Middle frontal gyrus (tissue), 1 donor: ENCODE results near the gene MT2A.

Experiments
- DNase-seq: peaks from one replicate; pipeline ENCODE4 v3.0.0-alpha.2; 2015; ENCODE audit warnings: low spot score; ENCODE audit errors: extremely low spot score

MT2A gene

GRCh38 chr16:56637814-56638750 lies 29.7 kb downstream of the MT2A start, which contains the start of gene MT1A:
MT1A (plus strand) TSS chr16:56638666; CDS start chr16:56638739, 73 bp downstream.
- DNase-seq: no peak

- no peak for DNase-seq
These were observed 30.7 kb downstream of the MT2A start for GRCh38 chr16:56639045-56639444.

GRCh38 chr16:56640076-56640475 lies 31.7 kb downstream of the MT2A start:
- DNase-seq: no peak

GRCh38 chr16:56641166-56641565 lies 32.8 kb downstream of the MT2A start:
- DNase-seq: no peak

- DNase-seq: no peak
These were observed 34.8 kb downstream of the MT2A start for GRCh38 chr16:56643080-56643778.

- no peak for DNase-seq
These were observed 35.4 kb downstream of the MT2A start for GRCh38 chr16:56643833-56644232.

- DNase-seq: no peak
These were observed 36.9 kb downstream of the MT2A start for GRCh38 chr16:56645311-56645710.

- DNase-seq: no peak
These were observed 37.5 kb downstream of the MT2A start for GRCh38 chr16:56645838-56646237.

GRCh38 chr16:56647641-56648431 lies 39.5 kb downstream of the MT2A start:
- no peak for DNase-seq

GRCh38 chr16:56649271-56649670 lies 40.9 kb downstream of the MT2A start:
- no peak for DNase-seq

GRCh38 chr16:56649820-56650219 lies 41.4 kb downstream of the MT2A start:
- DNase-seq: no peak

- DNase-seq: no peak
These were observed 43.2 kb downstream of the MT2A start, which contains the start of gene MT1B for GRCh38 chr16:56651586-56651985. MT1B (plus strand) TSS chr16:56651886; CDS start chr16:56651954, 68 bp downstream.

GRCh38 chr16:56652600-56652999 lies 44.2 kb downstream of the MT2A start:
- no peak for DNase-seq

GRCh38 chr16:56653218-56653617 lies 44.8 kb downstream of the MT2A start:
- DNase-seq: no peak

- DNase-seq: no peak
These were observed 49.4 kb downstream of the MT2A start, which contains the start of gene MT1F for GRCh38 chr16:56657555-56658326. MT1F (plus strand) TSS chr16:56657959; CDS start chr16:56658059, 100 bp downstream.

- DNase-seq: no peak
These were observed 50.0 kb downstream of the MT2A start for GRCh38 chr16:56658327-56658875.
